GM21528 (cell line): ENCODE data around the gene TEPSIN.

Experiments used
- ATAC-seq: cut with Tn5 transposase; IDR thresholded peaks from one replicate; pipeline ENCODE4 v1.9.1; 2021; ENCODE audit warnings: mild to moderate bottlenecking, moderate library complexity; ENCODE audit not compliant: unreplicated experiment, low FRiP score

Gene TEPSIN

DNA sequence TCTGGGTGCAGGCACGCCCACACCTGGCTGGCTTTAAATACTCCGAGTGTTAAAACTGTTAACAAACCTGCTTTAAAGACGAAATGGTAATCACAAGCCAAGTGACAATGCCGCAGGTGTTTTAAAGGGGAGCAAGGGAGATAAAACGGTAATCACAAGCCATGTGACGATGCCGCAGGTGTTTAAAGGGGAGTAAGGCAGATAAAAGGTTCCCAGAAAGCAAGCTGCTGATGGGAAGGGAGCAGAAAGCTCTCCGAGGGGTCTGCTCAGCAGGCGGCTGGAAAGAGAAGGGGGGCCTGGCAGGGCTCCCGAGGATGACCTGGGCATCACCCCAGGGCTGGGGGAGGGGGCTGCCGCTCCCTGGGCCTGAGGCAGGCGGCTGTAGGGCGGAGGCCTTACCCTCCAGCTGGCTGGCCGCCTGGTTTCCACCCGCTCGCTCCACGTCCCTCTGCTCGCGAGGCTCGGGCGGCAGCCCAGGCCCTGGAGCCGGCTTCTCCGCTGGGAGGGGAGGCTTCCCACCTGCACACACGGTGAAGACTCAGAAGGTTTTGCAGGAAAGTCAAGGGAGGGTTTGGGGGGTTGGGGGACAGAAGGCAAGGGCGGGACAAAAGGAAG is 12.3 kb upstream of the TEPSIN start:
- ATAC-seq: no peak

- ATAC-seq: no peak
Observed at GRCh38 chr17:81250286-81251093, 11.6 kb upstream of the TEPSIN start.

- ATAC-seq: no peak
Observed at GRCh38 chr17:81249223-81250040, 10.6 kb upstream of the TEPSIN start.

DNA sequence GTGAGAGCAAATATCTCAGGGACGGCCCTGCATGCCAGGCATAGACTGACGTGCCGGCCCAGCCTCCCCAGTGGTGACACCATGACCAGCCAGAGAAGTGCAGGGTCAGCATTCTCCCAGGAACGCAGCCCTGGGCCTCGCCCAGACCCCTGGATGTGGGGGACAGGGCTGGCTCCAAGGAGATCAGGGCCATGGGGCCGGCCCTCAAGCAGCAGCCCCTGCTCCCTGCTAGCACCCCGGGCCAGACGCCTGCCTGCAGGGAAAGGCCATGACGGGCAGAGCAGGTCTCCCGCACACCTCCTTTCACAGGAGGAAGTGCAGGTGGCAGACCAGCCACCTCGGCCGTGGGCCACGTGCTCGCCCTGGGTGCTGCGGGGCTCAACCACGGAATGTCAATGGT is 9.8 kb upstream of the TEPSIN start:
- ATAC-seq: no peak

GRCh38 chr17:81247339-81247990 is 8.6 kb upstream of the TEPSIN start:
- no peak for ATAC-seq

GRCh38 chr17:81246679-81247338 is 8.0 kb upstream of the TEPSIN start:
- ATAC-seq: no peak

GRCh38 chr17:81246343-81246670 is 7.5 kb upstream of the TEPSIN start:
- ATAC-seq: no peak

- no peak for ATAC-seq
Observed at GRCh38 chr17:81245665-81246342, 6.9 kb upstream of the TEPSIN start.

DNA sequence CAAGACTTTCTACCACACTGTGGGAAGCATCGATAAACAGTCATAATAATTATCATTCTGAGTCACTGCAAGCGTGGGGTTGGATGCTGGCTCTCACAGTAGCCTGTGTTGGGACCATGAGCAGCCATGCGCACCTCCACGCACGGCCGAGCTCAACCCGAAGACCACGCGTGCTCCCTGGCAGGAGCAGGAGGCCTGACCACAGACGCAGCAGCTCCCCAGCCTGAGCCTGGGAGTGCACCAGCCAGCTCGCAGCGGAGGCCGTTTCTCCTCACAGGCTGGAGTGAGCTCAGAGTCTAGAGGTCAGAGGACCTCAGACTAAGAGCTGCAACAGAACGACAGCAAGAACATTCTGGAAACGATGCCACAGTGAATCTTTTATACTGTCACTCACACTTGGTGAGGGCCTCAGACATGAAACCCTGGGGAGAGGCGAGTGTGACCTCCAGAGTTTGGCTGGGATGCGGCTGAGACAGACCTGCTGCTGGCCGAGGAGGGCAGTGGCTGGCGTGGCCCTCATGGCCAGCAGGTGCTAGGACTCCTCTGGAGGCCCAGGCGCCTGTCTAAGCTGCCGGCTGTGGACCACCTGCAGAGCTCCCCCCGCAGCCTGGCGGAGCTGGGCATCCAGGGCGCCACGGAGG is 6.3 kb upstream of the TEPSIN start:
- no peak for ATAC-seq

- no peak for ATAC-seq
Observed at GRCh38 chr17:81244358-81245023, 5.6 kb upstream of the TEPSIN start.

- no peak for ATAC-seq
Observed at GRCh38 chr17:81243333-81243664, 4.4 kb upstream of the TEPSIN start.

DNA sequence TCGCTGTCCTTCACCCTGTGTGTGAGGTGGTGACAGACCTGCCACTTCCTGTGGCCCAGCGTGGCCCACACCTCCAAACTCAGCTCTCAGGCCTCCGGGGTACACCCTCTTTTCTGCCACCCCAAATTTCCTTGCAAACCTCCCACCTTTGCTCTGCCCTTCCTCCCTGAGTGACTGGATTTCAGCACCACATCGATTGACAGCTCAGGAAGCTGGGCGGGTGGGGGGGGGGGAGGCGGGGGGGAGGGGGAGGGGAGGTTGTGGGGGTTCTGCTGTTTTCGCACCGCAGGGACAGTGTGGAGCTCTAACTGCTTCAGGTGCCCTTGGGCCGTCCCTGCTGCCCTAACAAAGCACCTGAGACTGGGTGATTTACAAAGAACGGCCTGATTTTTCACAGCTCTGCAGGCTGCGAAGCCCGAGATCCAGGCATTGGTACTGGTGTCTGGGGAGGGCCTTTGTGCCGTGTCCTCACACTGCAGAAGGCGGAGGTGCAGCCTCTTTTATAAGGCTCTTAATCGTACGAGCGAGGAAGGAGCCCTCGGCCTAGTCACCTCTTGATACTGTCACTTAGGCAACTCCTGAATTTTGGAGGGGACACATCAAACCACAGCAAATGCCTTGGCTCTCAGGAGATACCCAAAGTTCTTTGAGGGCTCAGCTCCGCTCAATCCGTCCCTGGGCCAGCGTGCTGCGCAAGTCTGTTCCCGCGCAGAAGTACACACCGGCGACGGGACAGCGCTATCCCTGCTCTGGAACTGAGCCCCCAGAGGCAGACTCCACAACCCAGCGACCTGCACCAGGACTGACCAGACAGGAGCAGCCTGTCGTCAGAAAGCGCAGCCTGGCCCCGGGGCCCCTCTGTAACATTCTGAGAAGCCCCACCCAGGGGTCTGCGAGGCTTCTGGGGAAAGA is 3.8 kb upstream of the TEPSIN start:
- ATAC-seq: no peak

GRCh38 chr17:81241648-81242420 is 3.0 kb upstream of the TEPSIN start:
- ATAC-seq: no peak

DNA sequence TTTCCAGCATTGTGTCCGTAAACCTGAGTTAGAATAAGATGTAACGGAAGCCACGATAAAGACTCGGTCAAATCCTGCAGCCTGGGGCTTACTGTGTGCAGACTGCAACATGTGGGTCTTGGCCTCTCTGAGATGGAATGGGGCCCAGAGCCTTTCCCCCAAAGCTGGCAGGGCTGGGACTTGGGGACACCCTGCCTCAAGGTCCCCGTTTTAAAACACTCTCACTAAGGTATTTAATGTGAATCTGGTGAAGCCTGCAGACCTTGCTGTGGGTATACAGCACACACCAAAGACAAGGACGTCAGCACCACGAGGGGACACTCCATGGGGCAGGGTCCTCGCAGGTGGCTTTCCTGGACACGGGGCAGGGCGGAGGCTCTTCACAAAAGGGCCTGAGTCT is 2.3 kb upstream of the TEPSIN start:
- no peak for ATAC-seq

- ATAC-seq: no peak
Observed at GRCh38 chr17:81240761-81241160, 1.9 kb upstream of the TEPSIN start.

DNA sequence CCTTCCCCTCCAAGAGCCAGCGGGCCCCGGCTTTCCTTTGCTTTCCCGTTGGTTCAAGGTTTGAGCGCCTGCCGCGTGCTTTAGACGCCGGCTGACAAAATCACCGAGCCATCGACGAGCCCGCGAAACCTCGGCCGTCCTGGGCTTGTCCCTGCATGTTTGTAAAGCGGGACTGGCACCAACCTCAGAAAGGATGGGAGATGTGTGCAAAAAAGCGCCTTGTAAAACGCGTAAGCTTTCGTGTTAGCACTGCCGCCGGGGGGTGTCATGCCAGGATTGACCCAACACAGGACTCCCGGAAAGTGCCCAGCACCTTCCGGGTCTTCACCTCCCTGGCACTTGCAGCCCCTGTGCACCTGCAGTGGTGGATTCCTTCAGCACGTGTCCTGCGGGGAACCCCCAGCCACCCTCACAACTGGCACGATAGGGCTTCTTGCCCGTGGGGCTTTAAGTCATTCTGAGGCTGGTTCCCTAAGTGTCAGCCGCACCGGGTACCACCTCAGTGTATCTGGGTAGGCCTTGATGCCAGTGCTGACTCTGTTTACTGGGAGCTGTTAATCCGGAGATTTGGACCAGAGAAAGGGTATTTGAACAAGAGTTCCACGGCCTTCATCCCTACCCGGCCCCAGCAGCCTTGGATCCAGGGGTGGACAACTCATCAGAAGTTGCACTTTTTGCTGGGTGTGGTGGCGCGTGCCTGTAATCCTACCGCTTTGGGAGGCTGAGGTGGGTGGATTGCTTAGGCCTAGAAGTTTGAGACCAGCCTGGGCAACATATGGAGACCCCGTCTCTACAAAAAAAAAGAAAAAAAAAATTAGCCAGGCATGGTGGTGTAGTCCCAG is 1.1 kb upstream of the TEPSIN start:
- no peak for ATAC-seq

DNA sequence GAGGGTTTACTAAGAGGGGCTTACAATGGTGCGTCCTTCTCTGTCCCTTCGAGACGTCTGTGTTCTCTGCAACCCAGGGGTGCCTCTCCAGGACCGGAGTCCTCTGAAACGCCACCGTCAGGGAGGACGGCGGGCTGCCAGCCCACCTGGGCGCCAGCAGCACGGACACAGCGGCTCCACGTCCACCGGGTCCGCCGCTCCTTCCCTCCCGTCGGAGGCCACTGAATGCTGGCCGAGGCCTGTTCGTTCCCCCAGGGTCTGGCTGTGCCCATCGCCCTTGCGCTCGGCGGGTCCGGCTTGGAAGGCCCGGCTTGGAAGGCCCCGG is 403 bp downstream of the TEPSIN start:
- ATAC-seq: peak; percentile 5
